Umbilical cord (tissue), 2 donors: ENCODE results near the gene UBTD1. TPM values are rescaled to one million over a fixed set of nuclear protein-coding genes. Genes with fewer than 3 reads are reported as not detected.
"Not testable (repeated sequence)": the region's sequence is repeated elsewhere in the genome, so short reads cannot be mapped to it uniquely, and the experiment has no call there.

Experiments
- DNase-seq: peaks from one replicate; pipeline ENCODE4 v3.0.0-alpha.2; 2015; ENCODE audit warnings: low spot score
- total RNA-seq: library from RNA; depleted of rRNA; stranded (reverse); fragments of >200 nt; gene quantifications from one replicate; pipeline ENCODE4 v1.2.3, GENCODE V29; 2014; ENCODE audit warnings: low replicate concordance; ENCODE audit not compliant: insufficient read depth

Gene UBTD1
- total RNA-seq, 1 donor from 2014 or later = 16.9 TPM

DNA sequence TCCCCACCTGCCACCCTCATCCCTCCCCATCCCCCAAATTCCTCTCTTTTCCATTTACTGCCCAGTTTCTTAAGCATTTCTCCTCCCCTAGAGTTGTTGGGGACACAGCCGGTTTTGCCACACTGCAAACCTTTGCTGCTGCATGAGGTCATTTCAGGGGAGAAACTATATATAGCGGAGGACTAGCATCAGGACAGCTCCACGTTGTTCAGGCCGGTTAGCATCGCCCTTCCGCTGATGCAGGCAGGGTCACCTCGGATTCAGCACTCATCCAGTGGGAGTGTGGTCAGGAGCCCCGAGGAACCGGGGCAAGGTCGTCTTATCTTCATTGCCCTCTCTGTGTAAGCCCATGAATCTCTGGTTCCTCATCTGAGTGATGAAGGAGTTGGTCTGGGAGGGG lies 15.6 kb downstream of the UBTD1 start:
- no peak for DNase-seq

GRCh38 chr10:97515271-97515978 lies 16.7 kb downstream of the UBTD1 start:
- DNase-seq = peak; percentile 60

DNA sequence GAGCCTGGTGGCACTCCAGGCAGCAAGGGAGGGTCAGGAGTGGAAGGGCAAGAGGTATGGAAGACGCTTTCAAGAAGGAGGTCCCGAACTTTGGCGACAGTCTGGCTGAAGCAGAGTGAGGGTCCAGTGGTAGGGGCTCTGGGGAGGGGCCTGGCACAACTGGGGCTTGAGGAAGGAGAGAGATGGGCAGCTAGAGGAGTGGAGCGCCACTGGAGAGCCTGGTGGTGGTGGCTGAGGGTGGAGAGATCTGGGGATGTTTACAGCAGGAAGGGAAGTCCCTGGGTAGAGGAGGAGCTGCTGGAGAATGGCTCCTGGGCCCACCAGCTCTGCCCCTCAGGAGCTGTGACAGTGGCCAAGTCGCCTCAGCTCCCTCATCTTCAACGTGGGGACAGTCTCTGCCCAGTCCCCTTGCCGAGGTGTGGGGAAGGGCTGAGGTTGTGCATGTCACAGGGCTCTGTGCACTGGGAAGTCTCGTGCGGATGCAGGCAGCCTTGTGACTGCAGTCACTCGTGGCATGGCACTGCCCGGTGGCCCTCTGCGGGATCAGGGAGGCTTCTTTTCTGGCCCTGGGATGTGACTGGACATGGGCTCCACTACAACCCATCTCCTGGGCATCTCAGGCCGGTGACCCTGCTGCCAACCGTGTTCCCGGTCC lies 18.5 kb downstream of the UBTD1 start:
- no peak for DNase-seq

GRCh38 chr10:97517778-97518300 lies 19.1 kb downstream of the UBTD1 start:
- no peak for DNase-seq

DNA sequence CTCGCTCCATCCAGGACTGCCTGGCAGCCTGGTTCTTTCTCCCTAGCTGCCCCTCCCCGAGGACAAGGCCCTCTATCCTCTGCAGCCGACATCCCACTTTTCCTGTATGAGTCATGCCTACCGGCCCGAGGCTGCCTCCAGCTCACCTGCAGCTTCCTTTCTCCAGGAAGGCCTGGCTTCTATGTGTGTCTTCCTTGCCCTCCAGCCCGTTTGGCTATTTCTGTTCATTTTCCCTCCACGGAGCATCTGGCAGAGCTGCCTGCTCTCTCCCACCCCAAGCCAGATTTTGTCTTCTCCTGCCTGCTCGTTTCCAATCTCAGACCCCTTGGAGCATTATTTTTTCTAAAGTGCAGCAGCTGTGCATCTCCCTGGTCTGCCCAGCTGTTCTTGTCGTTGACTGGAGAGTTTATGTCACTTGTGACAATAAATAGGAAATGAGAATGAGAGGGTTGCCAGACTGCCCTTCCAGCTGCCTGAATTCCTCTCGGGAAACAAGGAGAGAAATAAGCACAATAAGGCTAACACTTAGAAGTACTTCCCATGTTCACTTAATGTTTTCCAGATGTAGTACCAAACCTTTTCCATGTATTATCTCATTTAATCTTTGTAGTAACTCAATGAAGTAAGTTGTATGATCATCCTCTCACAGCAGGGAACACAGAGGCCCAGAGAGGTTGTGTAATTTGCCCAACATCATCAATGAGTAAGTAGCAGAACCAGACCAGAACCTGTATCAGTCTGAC lies 19.7 kb downstream of the UBTD1 start:
- DNase-seq = no peak

- no peak for DNase-seq
Observed at GRCh38 chr10:97519342-97519741, 20.6 kb downstream of the UBTD1 start.

DNA sequence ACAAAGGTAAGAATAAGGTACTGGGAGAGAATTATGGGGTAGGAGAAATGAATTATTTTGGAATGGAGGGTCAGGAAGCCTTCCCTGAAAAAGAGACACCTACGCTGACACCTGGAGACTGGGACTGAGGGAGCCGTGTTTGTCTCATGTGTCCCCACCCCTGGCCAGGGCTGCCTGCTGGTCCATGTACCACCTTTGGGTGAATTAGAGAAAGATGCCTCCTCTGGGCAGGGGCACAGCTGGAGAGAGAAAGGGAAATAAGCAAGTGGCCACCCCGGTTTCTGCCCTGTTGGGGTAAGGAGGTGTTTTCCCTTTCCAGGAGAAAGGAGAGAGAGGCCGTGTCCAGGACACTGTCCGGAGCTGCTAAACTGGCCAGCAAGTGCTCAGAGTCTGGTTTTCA lies 21.8 kb downstream of the UBTD1 start:
- DNase-seq = no peak

- DNase-seq = no peak
Observed at GRCh38 chr10:97520978-97521761, 22.4 kb downstream of the UBTD1 start.

DNA sequence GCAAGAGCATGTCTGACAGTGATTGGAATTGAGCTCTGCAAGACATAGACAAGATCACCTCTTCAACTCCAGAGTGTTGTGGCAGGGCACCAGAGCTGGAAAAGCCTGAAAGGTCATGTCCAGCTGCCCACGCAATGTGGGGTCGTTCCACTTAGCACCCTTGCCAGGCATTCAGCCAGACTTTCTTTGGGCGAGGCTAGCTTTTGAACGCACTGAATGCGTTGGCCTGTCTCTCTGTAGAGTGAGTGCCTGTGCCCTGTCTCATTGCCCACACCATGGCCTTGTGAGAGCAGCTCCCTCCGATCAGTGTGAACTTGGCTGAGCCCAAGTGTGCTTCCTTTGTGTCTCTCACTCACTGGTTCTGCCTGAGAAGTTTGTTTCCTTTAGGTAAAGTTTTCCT lies 23.3 kb downstream of the UBTD1 start:
- no peak for DNase-seq

DNA sequence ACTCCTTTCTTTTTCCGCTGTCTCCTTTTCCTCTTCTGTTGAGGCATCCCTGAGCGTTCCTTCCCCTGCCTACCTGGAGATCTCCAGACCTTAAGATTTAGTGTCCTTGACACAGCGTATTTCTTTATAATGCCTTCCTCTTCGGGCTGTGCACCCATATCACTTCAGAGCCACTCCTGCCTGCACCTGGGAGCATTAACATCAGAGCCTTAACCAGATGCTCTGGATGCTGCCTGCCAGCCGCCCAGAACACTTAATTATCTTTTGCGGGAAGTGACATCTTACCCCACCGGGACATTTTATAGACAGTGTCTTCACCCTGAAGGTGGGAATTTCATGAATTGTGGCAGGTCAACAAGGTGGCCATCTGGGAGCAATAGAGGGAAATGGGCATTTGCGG lies 24.2 kb downstream of the UBTD1 start:
- DNase-seq = no peak

GRCh38 chr10:97525086-97525485 lies 26.4 kb downstream of the UBTD1 start:
- DNase-seq = no peak

GRCh38 chr10:97525683-97526110 lies 27.0 kb downstream of the UBTD1 start:
- no peak for DNase-seq

- DNase-seq = not testable (repeated sequence)
Observed at GRCh38 chr10:97528876-97529275, 30.2 kb downstream of the UBTD1 start.

- no peak for DNase-seq
Observed at GRCh38 chr10:97529685-97530465, 31.2 kb downstream of the UBTD1 start.

DNA sequence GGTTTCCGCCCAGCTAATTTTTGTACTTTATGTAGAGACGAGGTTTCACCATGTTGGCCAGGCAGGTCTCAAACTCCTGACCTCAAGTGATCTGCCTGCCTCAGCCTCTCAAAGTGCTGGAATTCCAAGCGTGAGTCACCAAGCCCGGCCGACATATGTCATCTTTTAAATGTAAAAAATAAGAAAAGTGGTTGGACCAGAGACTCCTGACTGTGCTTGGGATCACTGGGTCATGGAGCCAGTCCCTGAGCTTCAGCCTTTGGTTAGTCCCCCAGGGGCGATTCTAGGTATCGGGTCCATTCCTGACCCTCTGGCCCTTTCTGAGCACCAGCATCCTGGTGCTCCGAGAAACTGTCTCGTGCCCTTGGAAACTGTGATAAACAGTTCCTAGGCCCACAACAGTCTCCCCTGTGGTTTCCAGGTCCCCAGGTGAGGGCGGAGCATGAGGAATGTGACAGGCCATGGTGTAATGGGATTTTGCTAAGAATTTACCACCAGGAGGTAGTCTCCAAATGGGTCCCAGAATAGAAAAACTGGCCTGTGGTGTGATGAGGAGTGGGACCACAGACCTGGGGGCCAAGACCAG lies 32.8 kb downstream of the UBTD1 start:
- DNase-seq = no peak

GRCh38 chr10:97532935-97533671 lies 34.4 kb downstream of the UBTD1 start:
- DNase-seq = peak; percentile 87

GRCh38 chr10:97533888-97534287 lies 35.2 kb downstream of the UBTD1 start:
- no peak for DNase-seq

GRCh38 chr10:97534746-97535367 lies 36.1 kb downstream of the UBTD1 start:
- DNase-seq = no peak

- DNase-seq = no peak
Observed at GRCh38 chr10:97537186-97537869, 38.6 kb downstream of the UBTD1 start.
